Activated naive CD4-positive, alpha-beta T cell treated with anti-CD3 and anti-CD28 coated beads, Interleukin-2, amount 50 U/mL, for 72 hours (primary cell): ENCODE measurements around the gene CCDC30. TPM values are rescaled to one million over a fixed set of nuclear protein-coding genes. Genes with fewer than 3 reads are reported as not detected.
"Not testable (repeated sequence)": the region's sequence is repeated elsewhere in the genome, so short reads cannot be mapped to it uniquely, and the experiment has no call there.

Experiments used
- ATAC-seq, 2 donors: fragments of 150-1000 bp; cut with Tn5 transposase; 2 replicates each; pipeline ENCODE4 v1.10.0; 2021; ENCODE audit warnings: mild to moderate bottlenecking in 2 of 2, moderate library complexity in 2 of 2
- DNase-seq, 2 donors: peaks; one replicate each; pipeline ENCODE4 v3.0.0; 2021 to 2022; ENCODE audit warnings: low spot score in 2 of 2
- H3K27ac Mint-ChIP-seq, 2 donors: one replicate each; pipeline ENCODE4 v1.8.0; 2022; ENCODE audit warnings: mild to moderate bottlenecking in 2 of 2, mixed read lengths in 2 of 2
- H3K36me3 Mint-ChIP-seq, 2 donors: one replicate each; pipeline ENCODE4 v1.8.0; 2022; ENCODE audit warnings: mixed read lengths in 2 of 2
- H3K9me3 Mint-ChIP-seq, 2 donors: one replicate each; pipeline ENCODE4 v1.8.0; 2022; ENCODE audit warnings: mixed read lengths in 2 of 2
- total RNA-seq, 2 donors: library from RNA; stranded (reverse); gene quantifications; one replicate each; pipeline ENCODE4 v1.2.3, GENCODE V29; 2022

CCDC30 gene
- total RNA-seq, 2 donors from 2014 or later, result 2.2 to 2.3 TPM

GRCh38 chr1:42433369-42433768 is 29.7 kb upstream of the CCDC30 start:
- ATAC-seq (no peak), DNase-seq (no peak)
- Mint-ChIP-seq H3K9me3 (no peaks in the 10 kb centered on the region), H3K27ac (no peak overlapping the region), H3K36me3 (no peaks in the 10 kb centered on the region)

- Mint-ChIP-seq H3K36me3 (no peaks in the 10 kb centered on the region), H3K9me3 (no peaks in the 10 kb centered on the region), H3K27ac (no peak overlapping the region)
- ATAC-seq (no peak), DNase-seq (no peak)
Observed at GRCh38 chr1:42434340-42434739, 28.7 kb upstream of the CCDC30 start.

- DNase-seq (no peak), ATAC-seq (no peak)
- H3K9me3 Mint-ChIP-seq, result no peaks in the 10 kb centered on the region
- no peak overlapping the region for H3K27ac Mint-ChIP-seq
- H3K36me3 Mint-ChIP-seq, result no peaks in the 10 kb centered on the region
Observed at GRCh38 chr1:42439940-42440339, 23.1 kb upstream of the CCDC30 start.

- no peak overlapping the region for H3K27ac Mint-ChIP-seq
- no peaks in the 10 kb centered on the region for H3K9me3 Mint-ChIP-seq
- ATAC-seq, result no peak
- no peak for DNase-seq
- H3K36me3 Mint-ChIP-seq, result no peaks in the 10 kb centered on the region
Observed at GRCh38 chr1:42442662-42443061, 20.4 kb upstream of the CCDC30 start.

- DNase-seq (no peak), ATAC-seq (no peak)
- Mint-ChIP-seq H3K9me3 (no peaks in the 10 kb centered on the region), H3K36me3 (no peaks in the 10 kb centered on the region), H3K27ac (no peak overlapping the region)
Observed at GRCh38 chr1:42449256-42449655, 13.8 kb upstream of the CCDC30 start.

GRCh38 chr1:42450061-42450460 is 13.0 kb upstream of the CCDC30 start:
- no peaks in the 10 kb centered on the region for H3K9me3 Mint-ChIP-seq
- DNase-seq (no peak), ATAC-seq (peak; percentile 60 to 98)
- H3K27ac Mint-ChIP-seq, result peak overlapping the region in 1 of 2 donors; percentile 34
- no peaks in the 10 kb centered on the region for H3K36me3 Mint-ChIP-seq

- no peak overlapping the region for H3K27ac Mint-ChIP-seq
- H3K9me3 Mint-ChIP-seq, result no peaks in the 10 kb centered on the region
- no peak for DNase-seq
- peaks cover 14 to 21% of the 10 kb centered on the region in 2 donors for H3K36me3 Mint-ChIP-seq
- no peak for ATAC-seq
Observed at GRCh38 chr1:42453386-42453785, 9.7 kb upstream of the CCDC30 start.

- no peak for DNase-seq
- no peaks in the 10 kb centered on the region for H3K9me3 Mint-ChIP-seq
- no peak overlapping the region for H3K27ac Mint-ChIP-seq
- H3K36me3 Mint-ChIP-seq, result peaks cover 20 to 21% of the 10 kb centered on the region in 2 donors
- no peak for ATAC-seq
Observed at GRCh38 chr1:42454403-42454802, 8.7 kb upstream of the CCDC30 start.

- DNase-seq, result peak; percentile 88 to 94
- Mint-ChIP-seq H3K27ac (peak within 1 kb of the TSS; percentile 93 to 98), H3K9me3 (no peaks in the 10 kb centered on the region), H3K36me3 (peaks cover 21 to 26% of the 10 kb centered on the region in 2 donors)
- ATAC-seq, result peak; percentile 88 to 93
Observed at GRCh38 chr1:42456010-42456753, 6.9 kb upstream of the CCDC30 start, which contains the start of the genes PPCS and ZMYND12. Gene PPCS (plus strand): TSS chr1:42456543. CDS start chr1:42456566, 23 bp downstream. Gene ZMYND12 (minus strand): TSS chr1:42456022. CDS start chr1:42455997, 25 bp downstream.

GRCh38 chr1:42456754-42457089 is 6.4 kb upstream of the CCDC30 start:
- no peaks in the 10 kb centered on the region for H3K9me3 Mint-ChIP-seq
- H3K36me3 Mint-ChIP-seq, result peaks cover 21 to 26% of the 10 kb centered on the region in 2 donors
- DNase-seq, result peak in 1 of 2 donors; percentile 60
- H3K27ac Mint-ChIP-seq, result peak overlapping the region; percentile 84 to 93
- ATAC-seq, result peak; percentile 64 to 65

GRCh38 chr1:42461196-42461595 is 1.9 kb upstream of the CCDC30 start:
- H3K27ac Mint-ChIP-seq, result no peak overlapping the region
- DNase-seq, result no peak
- H3K36me3 Mint-ChIP-seq, result peaks cover 14 to 26% of the 10 kb centered on the region in 2 donors
- H3K9me3 Mint-ChIP-seq, result no peaks in the 10 kb centered on the region
- ATAC-seq, result no peak

- H3K36me3 Mint-ChIP-seq, result peaks cover 0 to 7% of the 10 kb centered on the region in 2 donors
- DNase-seq, result no peak
- no peaks in the 10 kb centered on the region for H3K9me3 Mint-ChIP-seq
- ATAC-seq, result no peak
- no peak overlapping the region for H3K27ac Mint-ChIP-seq
Observed at GRCh38 chr1:42463921-42464320, 835 bp downstream of the CCDC30 start.

- H3K27ac Mint-ChIP-seq, result no peak overlapping the region
Observed at GRCh38 chr1:42466030-42466429, 2.9 kb downstream of the CCDC30 start.

GRCh38 chr1:42469727-42470126 is 6.6 kb downstream of the CCDC30 start:
- ATAC-seq (no peak), DNase-seq (no peak)
- H3K9me3 Mint-ChIP-seq, result no peaks in the 10 kb centered on the region

More at GRCh38 chr1:42466030-42466429, 2.9 kb downstream of the CCDC30 start:
- Mint-ChIP-seq H3K36me3 (no peaks in the 10 kb centered on the region), H3K9me3 (no peaks in the 10 kb centered on the region)
- DNase-seq (no peak), ATAC-seq (no peak)

GRCh38 chr1:42476605-42477004 is 13.5 kb downstream of the CCDC30 start:
- no peak overlapping the region for H3K27ac Mint-ChIP-seq
- no peaks in the 10 kb centered on the region for H3K9me3 Mint-ChIP-seq
- DNase-seq (no peak), ATAC-seq (no peak)
- no peaks in the 10 kb centered on the region for H3K36me3 Mint-ChIP-seq

More at GRCh38 chr1:42469727-42470126, 6.6 kb downstream of the CCDC30 start:
- Mint-ChIP-seq H3K36me3 (no peaks in the 10 kb centered on the region), H3K27ac (no peak overlapping the region)

GRCh38 chr1:42477354-42477753 is 14.3 kb downstream of the CCDC30 start:
- not testable (repeated sequence) for H3K9me3 Mint-ChIP-seq, H3K27ac Mint-ChIP-seq, H3K36me3 Mint-ChIP-seq, ATAC-seq, DNase-seq

- ATAC-seq, result no peak
- Mint-ChIP-seq H3K36me3 (no peaks in the 10 kb centered on the region), H3K9me3 (no peaks in the 10 kb centered on the region), H3K27ac (no peak overlapping the region)
- no peak for DNase-seq
Observed at GRCh38 chr1:42477775-42478174, 14.7 kb downstream of the CCDC30 start.

GRCh38 chr1:42479621-42480020 is 16.5 kb downstream of the CCDC30 start:
- H3K27ac Mint-ChIP-seq, result no peak overlapping the region
- DNase-seq, result no peak
- H3K9me3 Mint-ChIP-seq, result no peaks in the 10 kb centered on the region
- H3K36me3 Mint-ChIP-seq, result no peaks in the 10 kb centered on the region
- peak in 1 of 2 donors; percentile 50 for ATAC-seq
